Mesenchymal stem cell (in vitro differentiated cells and primary cell): Measurements from ENCODE around the gene RAP2A.

ENCODE experiments used
- DNase-seq: peaks from one replicate; pipeline ENCODE4 v3.0.0-alpha.2; 2013
- H2AFZ ChIP-seq: one replicate; pipeline ENCODE4 v1.6.1; 2013; ENCODE audit warnings: low read depth, mild to moderate bottlenecking, control low read depth, inconsistent platforms, low read length, moderate library complexity
- H2AK5ac ChIP-seq: 2 replicates; pipeline ENCODE4 v1.6.1; 2013; ENCODE audit warnings: low read length, moderate library complexity, mild to moderate bottlenecking, inconsistent platforms; ENCODE audit not compliant: severe bottlenecking
- H2BK120ac ChIP-seq: one replicate; pipeline ENCODE4 v1.6.1; 2013; ENCODE audit warnings: low read depth, mild to moderate bottlenecking, inconsistent platforms, low read length, moderate library complexity
- H2BK12ac ChIP-seq, 2 experiments: one replicate each; pipeline ENCODE4 v1.6.1; 2013; ENCODE audit warnings: inconsistent platforms in 2 of 2, low read length in 2 of 2, mild to moderate bottlenecking in 2 of 2, moderate library complexity in 2 of 2, control low read depth in 1 of 2
- H2BK15ac ChIP-seq: one replicate; pipeline ENCODE4 v1.6.1; 2013; ENCODE audit warnings: mild to moderate bottlenecking, low read depth, inconsistent platforms; ENCODE audit not compliant: poor library complexity, severe bottlenecking
- H2BK5ac ChIP-seq: 2 replicates; pipeline ENCODE4 v1.6.1; 2013; ENCODE audit warnings: low read depth, mild to moderate bottlenecking, low read length, control low read depth, inconsistent platforms; ENCODE audit not compliant: poor library complexity, severe bottlenecking
- H3K14ac ChIP-seq, 2 experiments: one replicate each; pipeline ENCODE4 v1.6.1; 2013; ENCODE audit warnings: inconsistent platforms in 2 of 2, low read length in 2 of 2, control low read depth in 1 of 2, mild to moderate bottlenecking in 1 of 2, moderate library complexity in 1 of 2
- H3K18ac ChIP-seq, 2 experiments: one replicate each; pipeline ENCODE4 v1.6.1; 2013; ENCODE audit warnings: inconsistent platforms in 2 of 2, low read length in 2 of 2, control low read depth in 1 of 2, low read depth in 1 of 2, mild to moderate bottlenecking in 1 of 2
- H3K23ac ChIP-seq, 2 experiments: one replicate each; pipeline ENCODE4 v1.6.1; 2013; ENCODE audit warnings: inconsistent platforms in 2 of 2, low read length in 2 of 2, mild to moderate bottlenecking in 2 of 2, moderate library complexity in 2 of 2, control low read depth in 1 of 2
- H3K27ac ChIP-seq: 2 replicates; pipeline ENCODE4 v1.5.1; 2013; ENCODE audit warnings: mild to moderate bottlenecking, moderate library complexity, low read length, control low read depth, inconsistent platforms; ENCODE audit not compliant: poor library complexity, severe bottlenecking
- H3K27me3 ChIP-seq, 2 experiments: 2 replicates each; pipeline versions ENCODE4 v1.6.1 to v1.7.0; 2013; ENCODE audit warnings: low read length in 2 of 2, mild to moderate bottlenecking in 2 of 2, moderate library complexity in 2 of 2, control low read depth in 1 of 2, inconsistent platforms in 1 of 2; ENCODE audit not compliant: control insufficient read depth in 1 of 2, insufficient read depth in 1 of 2
- H3K36me3 ChIP-seq, 2 experiments: 2 replicates each; pipeline versions ENCODE4 v1.6.1 to v1.7.0; 2013; ENCODE audit warnings: low read length in 2 of 2, control low read depth in 1 of 2, inconsistent platforms in 1 of 2, low read depth in 1 of 2, mild to moderate bottlenecking in 1 of 2; ENCODE audit not compliant: insufficient read depth in 2 of 2, control insufficient read depth in 1 of 2
- H3K4ac ChIP-seq, 2 experiments: one replicate each; pipeline ENCODE4 v1.6.1; 2013; ENCODE audit warnings: inconsistent platforms in 2 of 2, low read length in 2 of 2, mild to moderate bottlenecking in 2 of 2, moderate library complexity in 2 of 2, control low read depth in 1 of 2, low read depth in 1 of 2
- H3K4me1 ChIP-seq: 2 replicates; pipeline ENCODE4 v1.6.1; 2013; ENCODE audit warnings: low read depth, low read length, control low read depth; ENCODE audit not compliant: control insufficient read depth, insufficient read depth
- H3K4me2 ChIP-seq: 2 replicates; pipeline ENCODE4 v1.6.1; 2013; ENCODE audit warnings: low read length, mild to moderate bottlenecking, inconsistent platforms; ENCODE audit not compliant: poor library complexity, severe bottlenecking
- H3K4me3 ChIP-seq, 2 experiments: 2 replicates each; pipeline versions ENCODE4 v1.5.1 to v1.7.0; 2013; ENCODE audit warnings: low read length in 2 of 2, mild to moderate bottlenecking in 2 of 2, control low read depth in 1 of 2, low read depth in 1 of 2; ENCODE audit not compliant: insufficient read depth in 1 of 2
- H3K79me1 ChIP-seq: replicated peaks from 2 replicates; pipeline ENCODE4 v1.6.1; 2013; ENCODE audit warnings: mild to moderate bottlenecking, control low read depth, low read length, inconsistent platforms; ENCODE audit not compliant: poor library complexity, severe bottlenecking
- H3K9ac ChIP-seq: 2 replicates; pipeline ENCODE4 v1.7.0; 2013; ENCODE audit warnings: mild to moderate bottlenecking, low read length, moderate library complexity
- H3K9me3 ChIP-seq: 2 replicates; pipeline ENCODE4 v1.7.0; 2013; ENCODE audit warnings: mild to moderate bottlenecking, low read length; ENCODE audit not compliant: control insufficient read depth
- H4K8ac ChIP-seq: one replicate; pipeline ENCODE4 v1.6.1; 2013; ENCODE audit warnings: inconsistent platforms, mild to moderate bottlenecking, low read length, moderate library complexity
- H4K91ac ChIP-seq: one replicate; pipeline ENCODE4 v1.6.1; 2013; ENCODE audit warnings: mild to moderate bottlenecking, low read length, inconsistent platforms
- WGBS: methylation state at CpG from one replicate; pipeline ENCODE4 v1.1.7; 2013; ENCODE audit warnings: mixed read lengths; 5-methylcytosine and 5-hydroxymethylcytosine counted together

RAP2A gene

DNA sequence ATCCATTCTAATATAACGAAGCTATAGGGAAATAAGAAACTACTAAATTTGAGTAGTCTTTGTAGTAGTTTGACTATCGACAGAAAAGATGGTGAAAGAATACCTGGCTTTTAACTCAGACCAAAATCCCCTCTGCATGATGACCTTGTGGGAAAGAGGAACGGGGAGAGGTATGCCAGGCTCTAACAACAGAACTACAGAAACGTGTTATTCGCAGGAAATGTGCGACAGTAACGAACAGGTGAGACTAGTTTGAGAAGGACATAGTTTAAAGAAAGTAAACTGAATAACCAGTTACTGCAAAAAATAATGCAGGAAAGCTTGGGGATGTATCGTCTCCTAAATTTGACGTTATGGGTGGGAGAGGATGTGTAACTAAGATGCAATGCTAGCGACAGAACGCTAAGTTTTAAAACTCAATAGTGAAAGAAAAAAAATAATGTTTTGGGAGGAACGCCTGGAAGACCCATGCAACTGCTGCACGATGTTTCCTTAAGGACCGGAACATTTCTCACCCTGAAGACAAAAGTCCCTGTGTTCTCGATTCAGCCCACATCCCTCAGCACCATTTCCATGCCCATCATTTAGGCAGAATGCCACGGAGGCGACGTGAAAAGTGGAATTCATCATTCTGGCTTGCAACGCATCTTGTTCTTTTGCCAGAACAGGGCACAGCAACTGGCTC lies 1.6 kb upstream of the RAP2A start:
- DNase-seq: no peak
- no peak overlapping the region for H2BK12ac ChIP-seq
- peak overlapping the region in 1 of 2 experiments; percentile 82 for H3K4ac ChIP-seq
- peak overlapping the region; percentile 83 to 96 for H3K18ac ChIP-seq
- H3K79me1 ChIP-seq: peaks cover 15% of the 10 kb centered on the region
- H3K23ac ChIP-seq: no peak overlapping the region
- no peaks in the 10 kb centered on the region for H3K9me3 ChIP-seq
- no peaks in the 10 kb centered on the region for H3K36me3 ChIP-seq
- H3K4me1 ChIP-seq: no peaks in the 10 kb centered on the region
- 14% methylated on average over 17 of the region's 19 CpGs for WGBS
- H3K27me3 ChIP-seq: no peaks in the 10 kb centered on the region
- H4K91ac ChIP-seq: peak overlapping the region; percentile 81
- peak overlapping the region in 1 of 2 experiments; percentile 68 for H3K14ac ChIP-seq
- peak overlapping the region; percentile 71 to 88 for H3K4me3 ChIP-seq
- peak overlapping the region; percentile 93 for H2AFZ ChIP-seq
- peak overlapping the region; percentile 64 for H3K4me2 ChIP-seq
- H4K8ac ChIP-seq: peak overlapping the region; percentile 94
- peak overlapping the region; percentile 91 for H3K27ac ChIP-seq
- no peak overlapping the region for H2BK120ac ChIP-seq
- H2AK5ac ChIP-seq: no peak overlapping the region
- H2BK15ac ChIP-seq: no peak overlapping the region
- H3K9ac ChIP-seq: peak overlapping the region; percentile 84
- no peak overlapping the region for H2BK5ac ChIP-seq

- H3K18ac ChIP-seq: peak overlapping the region; percentile 87 to 100
- H2BK5ac ChIP-seq: peak overlapping the region; percentile 98
- H3K4me2 ChIP-seq: peak overlapping the region; percentile 88
- peak overlapping the region; percentile 97 for H3K9ac ChIP-seq
- peak overlapping the region in 1 of 2 experiments; percentile 95 for H3K14ac ChIP-seq
- peak overlapping the region; percentile 94 to 100 for H3K4ac ChIP-seq
- H3K23ac ChIP-seq: peak overlapping the region in 1 of 2 experiments; percentile 89
- H2AK5ac ChIP-seq: no peak overlapping the region
- under 1% methylated on average over 50 of the region's 50 CpGs for WGBS
- H3K27me3 ChIP-seq: no peaks in the 10 kb centered on the region
- no peaks in the 10 kb centered on the region for H3K9me3 ChIP-seq
- peaks cover 17% of the 10 kb centered on the region for H3K79me1 ChIP-seq
- peak overlapping the region; percentile 83 for H4K8ac ChIP-seq
- peak overlapping the region in 1 of 2 experiments; percentile 77 for H2BK12ac ChIP-seq
- peak overlapping the region; percentile 76 to 88 for H3K4me3 ChIP-seq
- H4K91ac ChIP-seq: peak overlapping the region; percentile 43
- no peaks in the 10 kb centered on the region for H3K4me1 ChIP-seq
- H2AFZ ChIP-seq: peak overlapping the region; percentile 95
- H2BK15ac ChIP-seq: no peak overlapping the region
- H2BK120ac ChIP-seq: peak overlapping the region; percentile 39
- peak overlapping the region; percentile 99 for H3K27ac ChIP-seq
- peaks cover 0 to under 1% of the 10 kb centered on the region in 2 experiments for H3K36me3 ChIP-seq
- DNase-seq: peak; percentile 100
Measured at GRCh38 chr13:97432917-97433726, 847 bp upstream of the RAP2A start.

- WGBS: under 1% methylated on average over 41 of the region's 60 CpGs
- Histone ChIP-seq H2BK120ac (peak overlapping the region; percentile 78), H2BK15ac (peak overlapping the region; percentile 99), H4K8ac (no peak overlapping the region), H2AK5ac (no peak overlapping the region), H3K4me3 (peak overlapping the region; percentile 85 to 96), H2BK12ac (peak overlapping the region in 1 of 2 experiments; percentile 63), H3K14ac (peak overlapping the region in 1 of 2 experiments; percentile 99), H2AFZ (peak overlapping the region; percentile 77), H3K4me1 (no peaks in the 10 kb centered on the region), H3K9me3 (no peaks in the 10 kb centered on the region), H3K27ac (peak overlapping the region; percentile 56), H3K79me1 (peaks cover 18% of the 10 kb centered on the region), H3K18ac (peak overlapping the region; percentile 58 to 97), H3K27me3 (no peaks in the 10 kb centered on the region), H4K91ac (no peak overlapping the region), H3K36me3 (peaks cover 0 to 11% of the 10 kb centered on the region in 2 experiments), H3K4ac (peak overlapping the region; percentile 73 to 87), H2BK5ac (no peak overlapping the region), H3K23ac (peak overlapping the region in 1 of 2 experiments; percentile 99), H3K9ac (peak overlapping the region; percentile 88), H3K4me2 (peak overlapping the region; percentile 73)
- peak; percentile 51 for DNase-seq
Measured at GRCh38 chr13:97434397-97435201, 630 bp downstream of the RAP2A start.
